EH (cell line): Measurements from ENCODE around the gene NUDT7.

Experiments
- DNase-seq: peaks from one replicate; pipeline ENCODE4 v3.0.0-alpha.2; 2015; ENCODE audit warnings: low read depth

NUDT7 gene

DNA sequence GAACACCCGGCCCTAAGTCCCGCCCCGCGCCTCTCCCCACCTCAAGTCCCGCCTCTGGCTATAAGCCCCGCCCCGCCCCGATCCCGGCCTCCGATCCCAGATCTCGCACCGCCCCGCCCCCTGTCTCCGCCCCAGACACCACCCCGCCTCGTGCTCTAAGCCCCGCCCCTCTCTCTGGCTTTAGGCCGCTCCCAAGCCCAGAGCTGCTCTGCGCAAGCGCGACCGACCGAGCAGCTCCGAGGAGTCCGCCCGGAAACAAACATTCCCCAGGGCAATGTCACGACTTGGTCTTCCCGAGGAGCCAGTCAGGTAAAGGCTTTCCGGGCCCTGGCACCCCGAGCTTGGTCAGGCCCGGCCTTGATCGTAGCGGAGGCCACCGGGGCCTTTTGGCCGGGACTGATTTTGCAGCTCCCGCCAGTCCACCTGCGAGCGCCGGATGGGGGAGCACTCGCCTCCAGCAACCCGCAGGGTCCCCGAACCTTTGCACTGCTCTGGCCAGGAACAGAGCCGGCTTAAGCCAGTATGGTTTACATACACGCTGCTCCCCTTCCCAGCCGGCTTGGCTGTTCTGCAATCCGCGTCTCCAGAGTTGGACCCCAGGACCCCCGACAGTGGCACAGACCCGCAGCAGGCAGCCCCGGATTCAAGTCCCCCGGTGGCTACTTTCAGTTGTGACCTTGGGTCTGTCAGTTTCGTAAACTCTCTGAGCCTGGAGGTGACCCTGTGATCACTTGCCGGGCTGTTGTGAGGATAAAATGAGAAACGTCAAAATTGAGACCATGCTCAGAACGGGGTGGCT is at the start of gene NUDT7:
TSS of gene NUDT7 (plus strand) at position 206 of the 799 bp plus-strand sequence. CDS start at position 275, 69 bp downstream.
- peak; percentile 91 for DNase-seq

DNA sequence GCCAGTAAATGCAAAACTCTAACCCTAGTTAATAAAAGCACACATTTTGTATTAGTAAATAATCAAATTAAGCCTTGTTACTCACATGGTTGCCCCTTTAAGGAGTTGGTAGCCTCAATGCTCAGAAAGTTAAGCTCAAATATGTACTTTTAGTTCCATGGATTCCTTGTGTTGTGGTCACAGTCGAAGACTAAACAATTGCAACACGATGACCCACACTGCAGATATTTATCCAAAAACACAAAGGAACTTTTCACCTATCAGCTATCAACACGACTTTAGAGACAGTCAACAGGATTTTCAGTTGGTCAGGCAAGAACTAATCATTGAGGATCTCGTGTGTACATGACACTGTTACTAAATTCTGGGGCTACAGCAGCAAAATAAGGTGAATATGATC is 47.4 kb upstream of the NUDT7 start:
- DNase-seq = peak; percentile 46

DNA sequence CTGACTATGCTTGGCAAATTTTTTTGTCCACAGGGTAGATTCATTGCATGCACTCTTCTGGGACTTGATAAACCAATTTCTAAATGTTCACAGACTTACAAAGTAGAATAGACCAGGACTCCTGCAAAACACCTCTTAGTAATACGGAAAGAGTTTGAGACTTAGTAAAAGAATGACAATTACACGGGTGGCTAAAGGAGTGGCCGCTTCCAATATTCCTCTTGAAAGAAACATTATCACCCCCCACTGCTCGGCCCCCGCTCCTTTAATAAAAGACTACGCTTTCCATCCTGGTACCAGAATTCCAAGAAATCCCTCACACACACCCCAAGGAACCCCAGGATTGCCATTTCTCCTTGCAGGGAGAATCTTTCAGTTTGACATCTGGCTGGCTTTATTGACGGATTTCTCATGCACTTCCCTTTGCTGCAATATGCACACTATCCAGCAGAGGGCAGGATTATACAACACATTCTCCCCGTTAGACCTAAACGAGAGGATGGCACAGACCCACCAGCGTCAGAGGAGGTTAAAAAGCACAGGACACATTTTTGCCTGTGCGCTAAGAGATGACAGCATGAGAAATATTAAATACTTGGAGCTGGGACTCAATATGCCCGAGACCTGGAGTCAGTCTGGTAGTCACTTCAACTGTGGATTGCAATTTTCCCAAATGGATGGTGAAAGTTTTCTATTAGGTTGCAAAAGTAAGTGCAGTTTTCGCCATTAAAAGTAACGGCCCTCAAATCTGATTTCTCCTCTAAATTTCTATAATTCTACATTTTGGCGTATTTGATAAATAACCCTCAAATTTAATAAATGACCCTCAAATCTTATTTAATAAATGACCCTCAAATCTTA is 46.6 kb upstream of the NUDT7 start:
- peak; percentile 62 for DNase-seq

DNA sequence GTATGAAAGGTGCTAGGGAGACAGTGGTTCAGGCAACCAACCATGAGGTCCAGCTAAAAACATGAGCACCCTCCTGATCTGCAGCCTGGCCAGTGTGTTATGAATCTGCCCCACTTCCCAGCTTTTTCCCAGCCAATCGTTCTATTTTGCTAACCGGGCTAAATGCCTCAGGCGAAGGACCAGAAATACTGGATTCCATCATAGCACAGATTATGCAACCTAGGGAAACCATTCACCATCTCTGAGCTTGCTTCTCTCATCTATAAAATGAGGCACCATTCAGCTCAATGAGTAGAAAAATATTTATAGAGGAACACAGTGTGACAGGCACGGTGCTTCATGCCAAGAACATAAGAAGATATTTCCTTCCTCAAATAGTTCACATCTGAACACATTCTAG is 45.2 kb upstream of the NUDT7 start:
- DNase-seq = peak; percentile 3

DNA sequence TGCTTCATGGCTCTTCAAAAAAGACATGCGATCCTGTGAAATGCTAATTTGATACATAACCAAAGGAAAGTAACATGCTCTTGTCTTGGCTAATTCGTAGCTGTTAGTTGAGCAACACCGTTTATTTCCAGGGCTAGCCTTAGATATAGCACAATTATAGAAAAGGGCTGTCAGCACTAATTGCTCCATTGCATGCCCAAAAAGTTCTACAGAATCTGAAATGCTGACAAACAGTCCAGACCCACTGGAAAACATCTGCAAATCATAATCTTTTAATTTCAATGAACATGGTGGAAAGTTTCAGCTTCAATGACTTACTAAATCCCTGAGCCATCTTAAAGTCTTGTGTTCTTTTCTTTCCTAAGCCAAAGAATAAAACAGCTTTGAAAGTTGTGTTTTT is 42.9 kb upstream of the NUDT7 start:
- DNase-seq = no peak

DNA sequence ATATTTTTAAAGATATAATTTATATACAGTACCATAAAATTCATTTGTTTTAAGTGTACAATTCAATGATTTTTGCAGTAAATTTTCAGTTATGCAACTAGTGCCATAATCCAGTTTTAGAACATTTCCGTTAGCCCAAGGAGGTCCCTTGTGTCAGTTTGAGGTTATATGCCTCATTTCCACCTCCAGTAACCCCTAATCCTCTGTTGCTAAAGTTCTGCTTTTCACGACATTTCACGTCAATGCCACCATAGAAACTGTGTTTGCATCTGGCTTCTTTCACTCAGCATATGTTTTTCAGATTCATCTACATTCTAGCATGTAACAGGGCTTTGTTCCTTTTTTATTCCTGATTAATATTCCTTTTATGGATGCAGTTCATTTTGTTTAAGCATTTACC is 42.4 kb upstream of the NUDT7 start:
- DNase-seq = no peak

DNA sequence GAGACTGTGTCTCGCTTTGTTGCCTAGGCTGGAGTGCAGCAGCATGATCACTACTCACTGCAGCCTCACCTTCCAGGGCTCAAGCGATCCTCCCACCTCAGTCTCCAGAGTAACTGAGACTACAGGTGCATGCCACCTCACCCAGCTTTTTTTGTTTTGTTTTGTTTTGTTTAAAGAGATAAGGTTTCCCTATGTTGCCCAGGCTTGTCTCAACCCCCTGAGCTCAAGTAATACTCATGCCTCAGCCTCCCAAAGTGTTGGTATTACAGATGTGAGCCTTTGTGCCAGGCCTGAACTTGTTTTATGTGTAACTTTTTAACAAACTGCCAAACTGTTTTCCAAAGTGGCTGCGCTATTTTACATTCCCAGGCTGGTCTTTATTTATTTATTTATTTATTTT is 41.8 kb upstream of the NUDT7 start:
- no peak for DNase-seq

DNA sequence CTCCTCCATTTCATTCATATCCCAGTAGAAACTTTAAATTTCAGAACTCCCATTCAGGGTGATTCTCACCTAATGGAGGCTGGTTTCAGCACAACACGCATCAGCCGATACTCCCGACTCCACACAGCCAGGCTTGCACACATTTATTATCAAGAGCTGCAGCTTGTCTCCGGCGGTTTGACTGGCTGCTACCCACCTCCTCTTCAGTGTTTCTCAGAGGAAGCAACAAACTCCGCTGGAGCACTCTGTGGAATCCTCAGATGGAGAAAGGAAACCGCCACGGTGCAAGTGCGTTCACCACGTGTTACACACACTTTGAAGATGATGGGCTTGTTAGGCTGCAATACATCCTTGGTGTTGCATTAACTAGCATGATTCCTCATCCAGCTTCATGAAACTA is 39.7 kb upstream of the NUDT7 start:
- no peak for DNase-seq

DNA sequence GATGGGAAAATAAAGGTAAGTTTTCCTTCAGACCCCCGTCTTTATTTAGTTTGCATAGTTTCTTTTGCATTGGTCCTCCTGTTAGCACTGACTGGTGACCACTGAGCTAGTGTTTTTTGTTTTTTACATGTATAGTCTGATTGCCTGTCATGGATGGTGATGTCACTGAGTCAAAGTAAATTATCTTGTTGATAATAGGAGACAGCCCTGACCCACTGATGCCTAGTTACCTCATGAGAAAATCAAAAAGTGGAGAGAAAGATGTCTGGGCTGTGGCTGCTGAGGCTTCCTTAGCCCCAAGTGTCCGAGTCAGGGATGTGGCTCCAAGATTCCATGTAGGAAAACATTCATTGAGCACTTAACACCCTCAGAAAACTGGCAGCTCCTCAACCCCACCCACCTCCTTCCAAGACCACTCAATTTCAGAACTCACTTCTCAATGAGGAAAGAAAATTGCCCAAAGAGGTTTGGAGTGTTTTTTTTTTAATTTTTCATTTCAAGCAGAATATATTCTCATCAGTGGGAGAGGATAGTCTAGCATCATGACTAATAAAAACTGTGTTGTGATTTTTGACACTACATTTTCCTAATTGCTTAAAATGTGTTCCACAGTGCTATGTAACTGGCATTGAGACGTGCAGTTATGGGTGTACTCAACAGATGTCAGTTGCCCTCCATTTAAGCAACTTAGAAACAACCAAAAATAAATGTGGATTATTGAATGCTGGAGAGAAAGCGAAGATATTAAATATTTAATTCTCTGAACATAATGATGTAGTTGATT is 38.7 kb upstream of the NUDT7 start:
- no peak for DNase-seq

DNA sequence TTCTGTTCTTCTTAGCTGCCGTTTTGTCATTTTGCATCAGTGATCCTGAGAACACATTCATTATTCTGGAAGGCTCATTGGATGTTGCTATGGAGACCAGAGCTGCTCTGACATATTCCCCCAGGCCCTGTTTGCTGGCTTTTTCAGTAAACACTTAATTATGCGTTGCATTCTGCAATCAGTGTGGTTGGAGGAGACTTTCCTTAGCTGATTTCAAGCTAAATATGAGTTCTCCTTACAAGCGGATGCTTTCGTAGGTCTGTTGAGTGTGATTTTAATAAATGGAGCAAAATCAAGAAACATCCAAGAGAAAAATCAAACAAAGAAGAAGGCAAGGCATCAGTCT is 38.2 kb upstream of the NUDT7 start:
- no peak for DNase-seq

DNA sequence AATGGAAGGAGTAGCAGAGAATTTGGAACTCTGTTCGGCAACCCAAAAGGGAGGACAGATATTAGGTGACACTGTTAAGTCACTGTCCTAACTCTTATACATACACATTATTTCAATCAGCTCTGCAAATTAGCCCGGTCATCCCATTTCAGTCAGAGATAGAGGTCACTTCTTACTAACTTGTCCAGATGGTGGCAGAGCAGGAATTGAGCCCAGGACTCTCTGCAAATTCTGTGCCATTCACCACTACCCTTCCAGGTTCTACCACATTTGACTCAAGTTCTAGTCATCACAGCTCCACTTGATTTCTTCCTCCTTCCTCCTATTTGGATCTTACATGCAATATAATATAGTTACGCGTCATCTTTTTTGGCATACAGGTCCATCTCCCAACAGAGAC is 35.9 kb upstream of the NUDT7 start:
- DNase-seq = no peak

DNA sequence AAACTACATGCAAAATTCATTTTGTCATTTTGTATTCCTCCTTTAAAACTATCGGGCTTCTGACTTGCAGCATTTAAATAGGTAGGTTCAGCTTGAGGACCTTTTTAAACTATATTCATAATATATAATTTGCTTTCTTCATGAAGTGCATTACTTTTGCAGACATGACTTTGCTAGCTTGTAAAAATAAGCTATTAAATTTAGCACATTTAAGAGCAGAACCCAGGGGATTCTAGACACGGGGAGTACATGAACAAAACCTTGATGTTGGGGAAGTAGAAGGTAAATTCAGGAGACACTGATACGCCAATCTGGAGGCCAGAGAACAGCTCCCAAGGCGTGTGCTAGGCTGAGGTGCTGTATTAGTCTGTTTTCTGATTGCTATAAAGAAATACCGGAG is 32.3 kb upstream of the NUDT7 start:
- DNase-seq = no peak

DNA sequence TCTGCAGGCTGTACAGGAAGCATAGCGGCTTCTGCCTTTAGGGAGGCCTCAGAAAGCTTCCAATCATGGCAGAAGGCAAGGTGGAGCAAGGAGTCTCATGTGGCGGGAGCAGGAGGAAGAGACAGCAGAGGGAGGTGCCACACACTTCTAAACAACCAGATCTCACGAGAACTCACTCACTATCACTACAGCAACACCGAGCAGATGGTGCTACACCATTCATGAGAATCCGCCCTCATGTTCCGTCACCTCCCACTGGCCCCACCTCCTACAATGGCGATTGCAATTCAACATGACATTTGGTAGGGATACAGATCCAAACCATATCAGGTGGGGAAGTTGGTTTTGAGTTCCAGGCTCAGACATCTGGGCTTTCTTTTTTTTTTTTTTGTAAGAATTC is 31.9 kb upstream of the NUDT7 start:
- DNase-seq = no peak

DNA sequence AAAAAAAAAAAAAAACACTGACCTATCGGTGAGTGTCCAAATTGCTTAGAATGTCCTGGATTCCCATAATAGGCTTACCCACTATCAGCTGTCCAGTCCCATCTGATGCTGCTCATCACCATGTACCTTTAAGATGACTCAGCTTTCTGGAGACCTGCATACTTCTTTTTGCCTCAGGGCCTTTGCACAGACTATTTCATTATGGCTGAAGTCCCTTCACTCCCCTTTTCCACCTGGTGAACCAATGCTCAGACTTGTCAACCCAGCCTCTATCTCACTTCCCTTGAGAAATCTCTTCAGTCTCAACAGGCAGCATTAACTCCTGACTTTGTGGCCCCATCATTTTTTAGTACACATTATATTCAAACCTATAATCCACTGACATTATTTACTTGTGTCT is 29.7 kb upstream of the NUDT7 start:
- DNase-seq = no peak

DNA sequence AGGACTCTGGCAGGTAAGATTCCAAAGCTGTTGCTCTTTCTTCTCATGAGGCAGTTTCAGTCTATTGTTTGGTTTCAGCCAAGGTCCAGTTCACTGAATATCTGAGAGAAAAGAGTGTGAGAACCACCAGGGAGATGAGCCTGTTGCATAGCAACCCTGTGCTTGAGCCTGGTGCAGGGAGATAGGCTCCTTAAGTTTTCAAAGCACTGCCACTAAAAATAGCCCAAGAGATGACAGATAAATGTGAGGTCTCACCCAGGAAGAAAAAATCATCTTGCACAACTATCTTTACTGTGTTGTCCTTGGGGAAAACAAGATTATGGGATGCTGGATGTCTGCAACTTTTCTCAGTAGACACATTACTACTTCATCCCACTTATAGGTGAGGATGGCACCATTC is 26.2 kb upstream of the NUDT7 start:
- peak; percentile 1 for DNase-seq

DNA sequence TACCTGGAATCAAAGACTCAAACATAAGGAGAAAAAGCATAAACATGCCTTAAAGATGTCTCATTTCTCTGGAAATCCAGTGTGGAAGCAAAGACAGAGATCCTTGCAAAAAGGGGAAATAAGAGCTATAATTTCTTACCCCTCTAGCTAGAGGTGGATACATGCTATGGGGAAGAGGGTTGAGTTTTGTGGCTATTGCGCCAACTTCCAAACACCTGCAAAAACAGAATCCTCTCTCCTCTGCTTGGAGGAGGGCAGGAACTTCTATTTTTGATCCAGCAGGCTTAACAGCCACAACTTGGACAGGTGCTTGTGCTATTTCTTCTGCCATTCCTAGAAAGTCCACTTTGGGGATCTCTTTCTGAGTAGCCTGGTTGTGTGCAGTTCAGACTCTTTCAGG is 21.5 kb upstream of the NUDT7 start:
- no peak for DNase-seq

DNA sequence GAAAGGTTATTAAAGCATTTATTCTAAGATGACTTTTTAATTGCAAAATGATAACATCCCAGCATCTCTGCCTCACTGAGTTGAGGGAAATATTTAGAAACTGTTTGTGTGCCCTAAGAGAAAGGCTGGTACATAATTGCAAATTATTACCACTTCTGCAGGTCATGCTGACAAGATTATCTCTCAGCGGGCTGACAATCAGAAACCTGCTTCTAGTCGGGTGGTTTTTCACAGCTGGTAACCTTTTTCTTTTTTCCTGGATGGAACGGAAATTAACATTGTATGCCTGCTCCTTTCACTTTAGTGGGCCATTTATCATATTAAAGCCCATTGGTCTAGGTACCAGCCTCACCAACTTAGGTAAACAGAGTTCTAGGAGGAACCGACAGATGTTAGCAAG is 17.0 kb upstream of the NUDT7 start:
- DNase-seq = no peak

DNA sequence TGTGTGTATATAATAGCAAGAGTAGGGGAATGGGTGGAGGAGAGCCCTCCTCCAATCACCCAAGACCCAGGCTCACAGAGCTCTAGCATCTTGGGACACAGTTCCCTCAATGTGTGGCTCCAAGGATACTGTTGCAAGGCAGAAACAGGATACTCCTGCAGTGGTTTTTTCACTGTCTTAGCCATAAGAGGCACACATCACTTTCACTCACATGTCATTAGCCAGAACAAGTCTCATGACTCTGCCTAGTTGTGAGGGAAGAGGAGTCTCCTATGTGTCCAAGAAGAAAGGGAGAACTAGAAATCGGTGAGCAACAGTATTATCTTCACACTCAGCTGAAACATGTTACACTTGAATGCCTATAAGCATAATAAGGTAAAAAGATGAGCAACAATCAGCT is 11.1 kb upstream of the NUDT7 start:
- DNase-seq = no peak

DNA sequence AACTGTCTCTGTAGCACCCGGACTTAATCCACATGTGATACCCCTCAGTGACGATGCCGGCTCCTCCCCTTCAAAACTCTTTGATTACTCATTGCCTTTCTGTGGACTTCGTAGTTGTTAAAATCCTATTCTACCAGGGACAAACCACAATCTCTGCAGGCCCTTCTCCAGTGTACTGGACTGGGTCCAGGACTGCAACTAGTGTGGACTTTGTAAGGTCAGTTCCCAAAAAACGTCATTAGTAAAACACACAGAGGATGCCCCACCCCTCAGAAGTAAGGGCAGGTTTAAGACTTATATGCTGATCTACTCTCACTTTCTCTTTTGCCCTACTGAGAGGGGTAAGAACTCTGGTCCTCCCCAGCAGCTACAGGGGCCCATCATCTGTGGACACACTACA is 10.5 kb upstream of the NUDT7 start:
- no peak for DNase-seq

DNA sequence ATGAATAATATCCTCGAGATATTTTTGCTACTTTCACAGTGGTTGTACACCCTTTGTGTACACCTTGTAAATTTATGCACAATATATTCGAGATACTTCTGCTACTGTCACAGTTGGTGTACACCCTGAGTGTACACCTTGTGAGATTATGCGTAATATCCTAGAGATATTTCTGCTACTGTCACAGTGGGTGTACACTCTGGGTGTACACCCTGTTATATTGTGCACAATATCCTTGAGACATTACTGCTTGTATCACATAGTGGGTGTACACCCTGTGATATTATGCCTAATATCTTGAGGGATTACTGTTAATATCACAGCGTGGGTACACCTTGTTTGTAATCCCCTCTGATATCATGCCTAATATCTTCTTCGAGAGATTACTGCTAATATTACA is 7.2 kb upstream of the NUDT7 start:
- DNase-seq = no peak

DNA sequence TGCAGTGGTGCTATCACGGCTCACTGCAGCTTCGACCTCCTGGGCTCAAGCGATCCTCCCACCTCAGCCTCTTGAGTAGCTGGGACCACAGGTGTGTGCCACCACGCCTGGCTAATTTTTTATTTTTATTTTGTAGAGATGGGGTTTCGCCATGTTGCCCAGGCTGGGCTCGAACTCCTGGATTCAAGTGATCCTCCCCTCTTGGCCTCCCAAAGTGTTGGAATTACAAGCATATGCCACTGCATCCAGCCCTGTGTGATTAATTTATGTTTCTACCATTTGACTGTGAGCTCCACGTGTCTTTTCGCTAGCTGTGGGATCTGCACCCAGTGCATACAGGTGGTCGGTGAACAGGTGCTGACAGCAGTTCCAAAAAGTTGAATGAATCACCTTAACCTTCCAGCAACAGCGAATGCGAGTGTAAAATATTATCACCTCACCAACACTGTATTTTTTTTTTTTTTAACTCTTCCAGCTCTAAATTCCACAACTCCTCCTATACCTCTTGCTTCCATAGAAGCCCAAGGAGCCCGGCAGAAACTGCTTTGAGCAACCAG is 484 bp upstream of the NUDT7 start:
- no peak for DNase-seq

DNA sequence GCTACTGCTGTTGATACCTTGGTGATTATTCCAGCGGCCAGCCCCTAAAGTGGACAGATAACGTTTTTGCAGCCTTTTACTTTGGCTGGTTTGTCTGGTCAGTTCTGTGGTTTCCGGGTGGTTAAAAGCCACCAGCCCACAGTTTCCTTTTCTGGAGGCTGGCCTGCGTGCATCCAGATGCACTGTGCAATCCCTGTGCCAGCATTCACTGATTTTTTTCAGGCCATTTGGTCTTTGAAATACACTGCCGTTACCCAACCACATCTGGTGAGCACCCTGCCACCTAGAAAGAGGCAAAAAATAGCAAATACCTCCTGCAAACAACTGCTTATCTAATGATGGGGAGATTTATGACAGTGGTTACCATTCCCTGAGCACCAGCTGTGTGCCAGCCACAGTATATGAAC is 797 bp downstream of the NUDT7 start:
- DNase-seq = peak; percentile 28
